HEK293 (cell line): Measurements from ENCODE around the gene VARS1.

ENCODE experiments used
- GLIS1 ChIP-seq: fragments of 450-650 bp; formaldehyde crosslinking; IDR thresholded peaks from 2 replicates; pipeline ENCODE4 v1.5.1; 2016; ENCODE audit warnings: missing biosample characterization, missing genetic modification characterization
- KLF10 ChIP-seq: fragments of 450-650 bp; IDR thresholded peaks from 2 replicates; pipeline ENCODE4 v1.5.1; 2018; ENCODE audit warnings: missing biosample characterization, mild to moderate bottlenecking, missing genetic modification characterization
- KLF8 ChIP-seq: fragments of 450-650 bp; formaldehyde crosslinking; IDR thresholded peaks from 2 replicates; pipeline ENCODE4 v1.5.1; 2016; ENCODE audit warnings: missing biosample characterization, missing genetic modification characterization
- OSR2 ChIP-seq: fragments of 450-650 bp; formaldehyde crosslinking; IDR thresholded peaks from 2 replicates; pipeline ENCODE4 v1.5.1; 2016; ENCODE audit warnings: missing biosample characterization, missing genetic modification characterization
- REPIN1 ChIP-seq: fragments of 450-650 bp; formaldehyde crosslinking; IDR thresholded peaks from 2 replicates; pipeline ENCODE4 v1.5.1; 2017; ENCODE audit warnings: missing biosample characterization, missing genetic modification characterization, low read depth
- SETDB1 ChIP-seq: IDR thresholded peaks from one replicate; pipeline ENCODE4 v1.6.1; 2017; ENCODE audit warnings: mild to moderate bottlenecking, low read length, moderate library complexity, mixed read lengths; ENCODE audit not compliant: insufficient read length
- SP3 ChIP-seq: fragments of 450-650 bp; formaldehyde crosslinking; IDR thresholded peaks from 2 replicates; pipeline ENCODE4 v1.5.1; 2016; ENCODE audit warnings: missing biosample characterization, missing genetic modification characterization
- TRIM28 ChIP-seq: IDR thresholded peaks from 2 replicates; pipeline ENCODE4 v1.6.1; 2011; ENCODE audit warnings: low read length, control low read depth, borderline replicate concordance
- WT1 ChIP-seq: fragments of 450-650 bp; formaldehyde crosslinking; IDR thresholded peaks from 2 replicates; pipeline ENCODE4 v1.5.1; 2016; ENCODE audit warnings: missing biosample characterization, missing genetic modification characterization
- ZBTB17 ChIP-seq: fragments of 450-650 bp; formaldehyde crosslinking; IDR thresholded peaks from 2 replicates; pipeline ENCODE4 v1.5.1; 2016; ENCODE audit warnings: missing biosample characterization, missing genetic modification characterization
- ZBTB8A ChIP-seq: fragments of 450-650 bp; formaldehyde crosslinking; IDR thresholded peaks from 2 replicates; pipeline ENCODE4 v1.5.1; 2016; ENCODE audit warnings: missing biosample characterization, missing genetic modification characterization
- ZFP3 ChIP-seq: fragments of 450-650 bp; formaldehyde crosslinking; IDR thresholded peaks from 2 replicates; pipeline ENCODE4 v1.5.1; 2016; ENCODE audit warnings: low read depth, missing biosample characterization, missing genetic modification characterization
- ZNF132 ChIP-seq: fragments of 450-650 bp; formaldehyde crosslinking; IDR thresholded peaks from 2 replicates; pipeline ENCODE4 v1.5.1; 2017; ENCODE audit warnings: missing biosample characterization, missing genetic modification characterization, borderline replicate concordance
- ZNF138 ChIP-seq: fragments of 450-650 bp; formaldehyde crosslinking; IDR thresholded peaks from 2 replicates; pipeline ENCODE4 v1.5.1; 2016; ENCODE audit warnings: missing biosample characterization, missing genetic modification characterization, borderline replicate concordance
- ZNF140 ChIP-seq: fragments of 450-650 bp; formaldehyde crosslinking; IDR thresholded peaks from 2 replicates; pipeline ENCODE4 v1.5.1; 2016; ENCODE audit warnings: missing biosample characterization, missing genetic modification characterization
- ZNF148 ChIP-seq: fragments of 450-650 bp; formaldehyde crosslinking; IDR thresholded peaks from 2 replicates; pipeline ENCODE4 v1.5.0; 2017; ENCODE audit warnings: missing biosample characterization, missing genetic modification characterization, borderline replicate concordance
- ZNF239 ChIP-seq: fragments of 450-650 bp; formaldehyde crosslinking; IDR thresholded peaks from 2 replicates; pipeline ENCODE4 v1.5.1; 2016; ENCODE audit warnings: missing biosample characterization, missing genetic modification characterization
- ZNF266 ChIP-seq: fragments of 450-650 bp; formaldehyde crosslinking; IDR thresholded peaks from 2 replicates; pipeline ENCODE4 v1.5.1; 2016; ENCODE audit warnings: missing biosample characterization, missing genetic modification characterization, low read depth
- ZNF302 ChIP-seq: fragments of 450-650 bp; formaldehyde crosslinking; IDR thresholded peaks from 2 replicates; pipeline ENCODE4 v1.5.1; 2016; ENCODE audit warnings: missing biosample characterization, missing genetic modification characterization, low read depth
- ZNF514 ChIP-seq: fragments of 450-650 bp; formaldehyde crosslinking; IDR thresholded peaks from 2 replicates; pipeline ENCODE4 v1.5.1; 2016; ENCODE audit warnings: missing biosample characterization, missing genetic modification characterization
- ZNF544 ChIP-seq: fragments of 450-650 bp; formaldehyde crosslinking; IDR thresholded peaks from 2 replicates; pipeline ENCODE4 v1.5.0; 2017; ENCODE audit warnings: missing biosample characterization, missing genetic modification characterization
- ZNF561 ChIP-seq: fragments of 450-650 bp; IDR thresholded peaks from 2 replicates; pipeline ENCODE4 v1.5.1; 2018; ENCODE audit warnings: missing biosample characterization, missing genetic modification characterization, borderline replicate concordance
- ZNF580 ChIP-seq: fragments of 450-650 bp; formaldehyde crosslinking; IDR thresholded peaks from 2 replicates; pipeline ENCODE4 v1.5.1; 2016; ENCODE audit warnings: missing biosample characterization, missing genetic modification characterization
- ZNF621 ChIP-seq: fragments of 450-650 bp; formaldehyde crosslinking; IDR thresholded peaks from 2 replicates; pipeline ENCODE4 v1.5.1; 2017; ENCODE audit warnings: missing biosample characterization, missing genetic modification characterization
- ZNF664 ChIP-seq: fragments of 450-650 bp; formaldehyde crosslinking; IDR thresholded peaks from 2 replicates; pipeline ENCODE4 v1.5.1; 2016; ENCODE audit warnings: missing biosample characterization, missing genetic modification characterization
- ZNF76 ChIP-seq: fragments of 450-650 bp; formaldehyde crosslinking; IDR thresholded peaks from 2 replicates; pipeline ENCODE4; 2016; ENCODE audit warnings: low read depth, missing biosample characterization, missing genetic modification characterization, borderline replicate concordance
- ZSCAN4 ChIP-seq: fragments of 450-650 bp; formaldehyde crosslinking; IDR thresholded peaks from 2 replicates; pipeline ENCODE4 v1.5.1; 2017; ENCODE audit warnings: missing biosample characterization, missing genetic modification characterization
- TF ChIP-seq, protein P1 (sequence below): fragments of 450-650 bp; formaldehyde crosslinking; IDR thresholded peaks from 2 replicates; pipeline ENCODE4 v1.5.1; 2016; ENCODE audit warnings: missing biosample characterization, missing genetic modification characterization
- TF ChIP-seq, protein P2 (sequence below): fragments of 450-650 bp; formaldehyde crosslinking; IDR thresholded peaks from 2 replicates; pipeline ENCODE4 v1.5.1; 2016; ENCODE audit warnings: missing biosample characterization, missing genetic modification characterization, borderline replicate concordance

The VARS1 gene

DNA sequence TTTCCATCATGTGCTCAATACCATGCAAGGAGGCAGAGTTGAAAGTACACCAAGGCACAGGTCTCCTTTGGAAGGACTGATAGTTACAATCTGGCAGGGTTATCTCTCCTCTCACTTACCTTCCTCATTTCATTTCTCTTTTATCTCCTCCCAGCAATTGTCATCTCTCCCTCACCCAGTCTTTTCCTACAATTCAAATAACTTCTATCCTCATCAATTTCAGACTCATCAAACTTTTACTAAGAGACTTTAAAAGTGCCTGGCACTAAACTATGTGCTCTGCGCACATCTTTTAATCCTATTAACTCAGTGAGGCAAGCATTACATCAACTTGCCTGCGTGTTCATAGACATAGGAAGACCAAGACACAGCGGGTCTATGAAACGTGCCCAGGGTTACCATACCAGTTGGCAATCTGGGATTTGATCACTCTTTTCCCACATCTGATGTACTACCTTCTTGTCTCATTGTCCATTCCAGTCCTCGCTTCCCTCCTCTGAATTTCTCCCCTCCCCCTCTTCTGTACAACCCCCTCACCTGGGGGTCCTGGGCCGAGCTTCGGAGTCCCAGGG is 1.2 kb downstream of the VARS1 start (continued):
- TF ChIP-seq OSR2 (tag by site-specific recombination) = no peak
- TF ChIP-seq WT1 = no peak; the same call in 1 of the 2 replicates
- TF ChIP-seq ZNF302 = no peak
- no peak for TF ChIP-seq ZNF580
- TF ChIP-seq ZNF138 = no peak
- TF ChIP-seq ZSCAN4 (tag by site-specific recombination) = no peak
- 0 out of 2 replicates have a peak, but pooled peaks have one; percentile 17 for TF ChIP-seq SP3 (tag by site-specific recombination)
- no peak for TF ChIP-seq ZFP3 (tag by site-specific recombination)
- TF ChIP-seq KLF10 (tag by site-specific recombination) = no peak
- TF ChIP-seq, protein P1, sequence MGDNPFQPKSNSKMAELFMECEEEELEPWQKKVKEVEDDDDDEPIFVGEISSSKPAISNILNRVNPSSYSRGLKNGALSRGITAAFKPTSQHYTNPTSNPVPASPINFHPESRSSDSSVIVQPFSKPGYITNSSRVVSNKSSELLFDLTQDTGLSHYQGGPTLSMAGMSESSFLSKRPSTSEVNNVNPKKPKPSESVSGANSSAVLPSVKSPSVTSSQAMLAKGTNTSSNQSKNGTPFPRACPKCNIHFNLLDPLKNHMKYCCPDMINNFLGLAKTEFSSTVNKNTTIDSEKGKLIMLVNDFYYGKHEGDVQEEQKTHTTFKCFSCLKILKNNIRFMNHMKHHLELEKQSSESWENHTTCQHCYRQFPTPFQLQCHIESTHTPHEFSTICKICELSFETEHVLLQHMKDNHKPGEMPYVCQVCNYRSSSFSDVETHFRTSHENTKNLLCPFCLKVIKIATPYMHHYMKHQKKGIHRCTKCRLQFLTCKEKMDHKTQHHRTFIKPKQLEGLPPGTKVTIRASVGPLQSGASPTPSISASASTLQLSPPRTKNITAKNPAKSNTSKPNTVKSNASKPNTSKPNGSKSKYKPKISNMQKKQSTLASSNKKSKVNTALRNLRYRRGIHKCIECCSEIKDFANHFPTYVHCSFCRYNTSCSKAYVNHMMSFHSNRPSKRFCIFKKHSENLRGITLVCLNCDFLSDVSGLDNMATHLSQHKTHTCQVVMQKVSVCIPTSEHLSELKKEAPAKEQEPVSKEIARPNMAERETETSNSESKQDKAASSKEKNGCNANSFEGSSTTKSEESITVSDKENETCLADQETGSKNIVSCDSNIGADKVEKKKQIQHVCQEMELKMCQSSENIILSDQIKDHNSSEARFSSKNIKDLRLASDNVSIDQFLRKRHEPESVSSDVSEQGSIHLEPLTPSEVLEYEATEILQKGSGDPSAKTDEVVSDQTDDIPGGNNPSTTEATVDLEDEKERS (tag by site-specific recombination) = no peak
- TF ChIP-seq, protein P2, sequence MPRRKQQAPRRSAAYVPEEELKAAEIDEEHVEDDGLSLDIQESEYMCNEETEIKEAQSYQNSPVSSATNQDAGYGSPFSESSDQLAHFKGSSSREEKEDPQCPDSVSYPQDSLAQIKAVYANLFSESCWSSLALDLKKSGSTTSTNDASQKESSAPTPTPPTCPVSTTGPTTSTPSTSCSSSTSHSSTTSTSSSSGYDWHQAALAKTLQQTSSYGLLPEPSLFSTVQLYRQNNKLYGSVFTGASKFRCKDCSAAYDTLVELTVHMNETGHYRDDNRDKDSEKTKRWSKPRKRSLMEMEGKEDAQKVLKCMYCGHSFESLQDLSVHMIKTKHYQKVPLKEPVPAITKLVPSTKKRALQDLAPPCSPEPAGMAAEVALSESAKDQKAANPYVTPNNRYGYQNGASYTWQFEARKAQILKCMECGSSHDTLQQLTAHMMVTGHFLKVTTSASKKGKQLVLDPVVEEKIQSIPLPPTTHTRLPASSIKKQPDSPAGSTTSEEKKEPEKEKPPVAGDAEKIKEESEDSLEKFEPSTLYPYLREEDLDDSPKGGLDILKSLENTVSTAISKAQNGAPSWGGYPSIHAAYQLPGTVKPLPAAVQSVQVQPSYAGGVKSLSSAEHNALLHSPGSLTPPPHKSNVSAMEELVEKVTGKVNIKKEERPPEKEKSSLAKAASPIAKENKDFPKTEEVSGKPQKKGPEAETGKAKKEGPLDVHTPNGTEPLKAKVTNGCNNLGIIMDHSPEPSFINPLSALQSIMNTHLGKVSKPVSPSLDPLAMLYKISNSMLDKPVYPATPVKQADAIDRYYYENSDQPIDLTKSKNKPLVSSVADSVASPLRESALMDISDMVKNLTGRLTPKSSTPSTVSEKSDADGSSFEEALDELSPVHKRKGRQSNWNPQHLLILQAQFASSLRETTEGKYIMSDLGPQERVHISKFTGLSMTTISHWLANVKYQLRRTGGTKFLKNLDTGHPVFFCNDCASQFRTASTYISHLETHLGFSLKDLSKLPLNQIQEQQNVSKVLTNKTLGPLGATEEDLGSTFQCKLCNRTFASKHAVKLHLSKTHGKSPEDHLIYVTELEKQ (tag by site-specific recombination) = no peak
- no peak for TF ChIP-seq ZNF132 (tag by site-specific recombination)
- TF ChIP-seq ZBTB17 (tag by site-specific recombination) = peak; percentile 92
- TF ChIP-seq ZNF561 = no peak
- TF ChIP-seq ZNF266 (tag by site-specific recombination) = no peak
- TF ChIP-seq ZNF544 (tag by site-specific recombination) = no peak
- TF ChIP-seq ZNF239 = no peak
- no peak for TF ChIP-seq ZNF148
- 0 out of 2 replicates have a peak, but pooled peaks have one; percentile 12 for TF ChIP-seq KLF8 (tag by site-specific recombination)
- no peak for TF ChIP-seq ZNF514 (tag by site-specific recombination)
- TF ChIP-seq GLIS1 (tag by site-specific recombination) = peak; percentile 46; the same call in 1 of the 2 replicates
- TF ChIP-seq ZNF664 = no peak
- TF ChIP-seq SETDB1 = no peak
- peak; percentile 12; the same call in 1 of the 2 replicates for TF ChIP-seq ZNF76
- TF ChIP-seq ZNF140 (tag by site-specific recombination) = no peak
- TF ChIP-seq ZBTB8A (tag by site-specific recombination) = no peak
- TF ChIP-seq REPIN1 = no peak
- TF ChIP-seq TRIM28 = no peak
- no peak for TF ChIP-seq ZNF621 (tag by site-specific recombination)
